ENCODE results near the gene TUBA4A. TPM values are rescaled to one million over a fixed set of nuclear protein-coding genes. Genes with fewer than 3 reads are reported as not detected.
A peak's percentile ranks its signal among the peaks of the same experiment; 100 is the strongest.

The TUBA4A gene
- total RNA-seq, 4 donors from 2014 or later, result 39.2 to 101 (median 70.8) TPM

DNA sequence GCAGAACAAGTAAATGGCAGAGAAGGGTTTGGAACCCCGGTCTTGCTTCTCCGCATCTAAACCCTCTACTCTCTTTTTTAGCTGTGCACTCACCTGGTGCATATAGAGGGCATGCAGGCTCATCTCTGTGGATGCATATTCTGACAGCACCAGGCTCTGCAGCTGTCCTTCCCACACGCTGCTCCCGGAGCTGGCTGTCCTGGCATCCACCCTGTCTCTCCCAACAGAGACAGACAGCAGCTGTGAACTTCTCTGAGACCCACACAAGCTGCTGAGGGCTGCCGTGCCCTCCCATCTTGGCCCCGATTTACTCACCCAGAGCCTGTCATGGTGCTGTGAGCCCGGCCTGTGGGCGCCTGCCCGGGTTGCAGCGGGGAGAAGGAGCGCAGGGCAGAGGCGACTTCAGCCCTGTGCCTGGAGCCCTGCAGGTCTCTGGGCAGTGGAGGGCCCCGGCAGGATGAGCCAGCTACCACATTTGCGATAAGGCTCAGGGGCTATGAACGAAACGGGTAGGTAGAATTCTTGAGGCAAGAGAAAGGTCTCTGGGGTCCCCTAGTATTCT, 31.7 kb downstream of the TUBA4A start:
- no peak overlapping the region for H3K4me3 ChIP-seq
- WGBS, 2 donors (ENCODE audit: low coverage in 1 of 2), result 92 to 93% methylated on average over 2 to 16 of the region's 16 CpGs
- H3K9me3 ChIP-seq, result no peaks in the 10 kb centered on the region
- no peak for TF ChIP-seq POLR2A (IDR thresholded peaks at IDR 0.05)
- no peak for TF ChIP-seq POLR2AphosphoS5 (IDR thresholded peaks at IDR 0.05)
- TF ChIP-seq, protein P1, sequence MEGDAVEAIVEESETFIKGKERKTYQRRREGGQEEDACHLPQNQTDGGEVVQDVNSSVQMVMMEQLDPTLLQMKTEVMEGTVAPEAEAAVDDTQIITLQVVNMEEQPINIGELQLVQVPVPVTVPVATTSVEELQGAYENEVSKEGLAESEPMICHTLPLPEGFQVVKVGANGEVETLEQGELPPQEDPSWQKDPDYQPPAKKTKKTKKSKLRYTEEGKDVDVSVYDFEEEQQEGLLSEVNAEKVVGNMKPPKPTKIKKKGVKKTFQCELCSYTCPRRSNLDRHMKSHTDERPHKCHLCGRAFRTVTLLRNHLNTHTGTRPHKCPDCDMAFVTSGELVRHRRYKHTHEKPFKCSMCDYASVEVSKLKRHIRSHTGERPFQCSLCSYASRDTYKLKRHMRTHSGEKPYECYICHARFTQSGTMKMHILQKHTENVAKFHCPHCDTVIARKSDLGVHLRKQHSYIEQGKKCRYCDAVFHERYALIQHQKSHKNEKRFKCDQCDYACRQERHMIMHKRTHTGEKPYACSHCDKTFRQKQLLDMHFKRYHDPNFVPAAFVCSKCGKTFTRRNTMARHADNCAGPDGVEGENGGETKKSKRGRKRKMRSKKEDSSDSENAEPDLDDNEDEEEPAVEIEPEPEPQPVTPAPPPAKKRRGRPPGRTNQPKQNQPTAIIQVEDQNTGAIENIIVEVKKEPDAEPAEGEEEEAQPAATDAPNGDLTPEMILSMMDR (IDR thresholded peaks at IDR 0.05), result no peak
- no peak for TF ChIP-seq EP300 (IDR thresholded peaks at IDR 0.05; ENCODE audit: low read depth)
- no peak for DNase-seq
- H3K27ac ChIP-seq, result no peak overlapping the region
- peaks cover 0 to 55% (median 25%) of the 10 kb centered on the region in 4 donors for H3K36me3 ChIP-seq
- intact Hi-C loops (cut with DNase I; ENCODE audit: low total_unique reads) (loop anchor here (10.0 kb wide), 2 partner anchors 57 to 73 kb away; partner anchors contain the start of gene NHEJ1), in situ Hi-C loops (cut with MboI; ENCODE audit: low pct_ligation_motif_present in 1 of 4, low pct_unique_long_range_greater_than_20kb in 1 of 4, low sequenced_read_pairs in 3 of 4) (no loop called here)
- H3K4me1 ChIP-seq, result peaks cover 18 to 30% (median 27%) of the 10 kb centered on the region in 4 donors
- no peaks in the 10 kb centered on the region for H3K27me3 ChIP-seq

DNA sequence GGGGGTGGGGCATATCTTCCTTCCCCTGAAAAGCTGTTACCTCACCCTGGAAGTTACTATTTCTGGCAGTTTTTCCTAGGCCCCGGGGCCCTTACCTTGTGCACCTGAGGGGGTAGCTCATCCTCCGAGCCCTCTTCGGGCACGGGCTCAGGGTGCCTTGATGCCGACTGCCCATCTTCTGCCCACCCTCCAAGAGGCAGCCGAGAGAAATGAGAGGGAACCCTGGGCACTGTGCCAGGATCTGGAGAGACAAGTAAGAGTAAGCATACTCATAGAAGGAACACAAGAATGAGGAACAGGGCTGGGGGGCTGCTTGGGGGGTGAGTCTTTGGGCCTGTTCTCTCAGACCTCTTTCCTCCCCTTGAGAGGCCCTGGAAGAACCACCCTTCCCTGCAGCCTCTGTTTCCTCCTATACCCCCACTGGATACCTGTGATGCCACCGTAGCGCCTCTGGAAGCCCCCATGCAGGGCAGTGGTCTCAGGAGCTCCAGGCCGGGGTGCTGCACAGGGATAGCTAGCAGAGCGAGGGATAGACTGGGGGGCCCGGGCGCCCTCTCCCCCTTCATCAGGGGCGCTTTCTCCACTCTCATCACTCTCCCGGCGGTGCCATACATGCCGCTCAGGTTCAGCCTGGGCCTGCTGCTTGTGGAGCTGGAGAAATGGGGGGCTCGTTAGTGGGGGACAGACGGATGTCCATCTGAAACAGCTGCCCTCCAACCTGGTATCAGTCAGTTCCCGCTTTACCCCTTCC, 32.9 kb downstream of the TUBA4A start:
- H3K4me3 ChIP-seq, result no peak overlapping the region
- peaks cover 19 to 37% (median 30%) of the 10 kb centered on the region in 4 donors for H3K4me1 ChIP-seq
- peaks cover 0 to 55% (median 24%) of the 10 kb centered on the region in 4 donors for H3K36me3 ChIP-seq
- in situ Hi-C loops (cut with MboI; ENCODE audit: low pct_ligation_motif_present in 1 of 4, low pct_unique_long_range_greater_than_20kb in 1 of 4, low sequenced_read_pairs in 3 of 4) (no loop called here), intact Hi-C loops (cut with DNase I; ENCODE audit: low total_unique reads) (loop anchor here (10.0 kb wide), 2 partner anchors 56 to 74 kb away; partner anchors contain the start of gene NHEJ1)
- DNase-seq, result no peak
- 93% methylated on average over 19 of the region's 19 CpGs; no CpG with 5 or more reads in 1 of the 2 donors for WGBS, 2 donors (ENCODE audit: low coverage in 1 of 2)
- TF ChIP-seq POLR2AphosphoS5 (IDR thresholded peaks at IDR 0.05) (no peak), POLR2A (IDR thresholded peaks at IDR 0.05) (no peak), EP300 (IDR thresholded peaks at IDR 0.05; ENCODE audit: low read depth) (no peak)
- TF ChIP-seq, protein P1 (IDR thresholded peaks at IDR 0.05), result no peak
- H3K27ac ChIP-seq, result no peak overlapping the region
- H3K27me3 ChIP-seq, result no peaks in the 10 kb centered on the region
- no peaks in the 10 kb centered on the region for H3K9me3 ChIP-seq

- WGBS, 2 donors (ENCODE audit: low coverage in 1 of 2), result 91% methylated on average over 18 of the region's 18 CpGs; no CpG with 5 or more reads in 1 of the 2 donors
- no peaks in the 10 kb centered on the region for H3K27me3 ChIP-seq
- in situ Hi-C loops (cut with MboI; ENCODE audit: low pct_ligation_motif_present in 1 of 4, low pct_unique_long_range_greater_than_20kb in 1 of 4, low sequenced_read_pairs in 3 of 4), result loop anchor here in 1 of 4 donors (10.0 kb wide), 1 partner anchor 55 kb away; the partner anchor contains the start of gene NHEJ1
- peaks cover 19 to 37% (median 30%) of the 10 kb centered on the region in 4 donors for H3K4me1 ChIP-seq
- peak overlapping the region in 2 of 4 donors; percentile 94 to 98 for H3K27ac ChIP-seq
- intact Hi-C loops (cut with DNase I; ENCODE audit: low total_unique reads), result loop anchor here (10.0 kb wide), 2 partner anchors 55 to 75 kb away; partner anchors contain the start of gene NHEJ1
- H3K36me3 ChIP-seq, result peaks cover 0 to 49% (median 20%) of the 10 kb centered on the region in 4 donors
- no peak for DNase-seq
- TF ChIP-seq POLR2AphosphoS5 (IDR thresholded peaks at IDR 0.05) (no peak), EP300 (IDR thresholded peaks at IDR 0.05; ENCODE audit: low read depth) (no peak)
- H3K9me3 ChIP-seq, result no peaks in the 10 kb centered on the region
- no peak overlapping the region for H3K4me3 ChIP-seq
Observed at GRCh38 chr2:219219784-219220532, 33.8 kb downstream of the TUBA4A start.

GRCh38 chr2:219218732-219219701, 34.7 kb downstream of the TUBA4A start, which contains the start of gene ABCB6:
Gene ABCB6, minus strand, starts transcription at chr2:219218958. Its CDS starts 285 bp downstream, at chr2:219218673.
- intact Hi-C loops (cut with DNase I; ENCODE audit: low total_unique reads) (no loop called here), in situ Hi-C loops (cut with MboI; ENCODE audit: low pct_ligation_motif_present in 1 of 4, low pct_unique_long_range_greater_than_20kb in 1 of 4, low sequenced_read_pairs in 3 of 4) (loop anchor here in 1 of 4 donors (10.0 kb wide), 1 partner anchor 54 kb away; the partner anchor contains the start of gene NHEJ1)
- H3K4me3 ChIP-seq, result peak within 1 kb of the TSS; percentile 36 to 59 (median 50)
- H3K4me1 ChIP-seq, result peaks cover 19 to 37% (median 30%) of the 10 kb centered on the region in 4 donors
- peaks cover 0 to 40% (median 15%) of the 10 kb centered on the region in 4 donors for H3K36me3 ChIP-seq
- H3K27ac ChIP-seq, result peak within 1 kb of the TSS; percentile 90 to 98 (median 95)
- no peaks in the 10 kb centered on the region for H3K9me3 ChIP-seq
- TF ChIP-seq, protein P1 (IDR thresholded peaks at IDR 0.05), result no peak
- TF ChIP-seq POLR2A (IDR thresholded peaks at IDR 0.05) (peak; percentile 60), POLR2AphosphoS5 (IDR thresholded peaks at IDR 0.05) (peak; percentile 79 to 83 (median 82))
- WGBS, 2 donors (ENCODE audit: low coverage in 1 of 2), result 47% methylated on average over 35 of the region's 71 CpGs; no CpG with 5 or more reads in 1 of the 2 donors
- peak; percentile 96 for DNase-seq
- no peaks in the 10 kb centered on the region for H3K27me3 ChIP-seq
